Measurements from ENCODE around the gene COL18A1. TPM values are rescaled to one million over a fixed set of nuclear protein-coding genes. Genes with fewer than 3 reads are reported as not detected.

Gene COL18A1
- total and polyA plus RNA-seq, 9 of the 15 experiments (the other 6 are each of a cell fraction or from before 2014, with no cell fraction given), result 0.14 to 16.4 (median 2.0) TPM

GRCh38 chr21:45392573-45392971, 12.4 kb upstream of the COL18A1 start:
- in situ Hi-C loops (cut with MboI) (no loop called here), intact Hi-C loops (cut with micrococcal nuclease) (no loop called here)
- DNase-seq (ENCODE audit: extremely low read depth in 1 of 4, low spot score in 3 of 4) (no peak), ATAC-seq (no peak), FAIRE-seq (no peak)
- H3K4me3 ChIP-seq, result no peak overlapping the region
- no peaks in the 10 kb centered on the region for H3K79me2 ChIP-seq (ENCODE audit: control insufficient read depth, insufficient read depth, low read length)
- H3K27ac ChIP-seq (ENCODE audit: extremely low read depth, low read depth, low read length), result no peak overlapping the region
- peaks cover 11% of the 10 kb centered on the region for H4K20me1 ChIP-seq (replicated peaks; ENCODE audit: control insufficient read depth, insufficient read depth, low read length)
- H3K27me3 ChIP-seq (ENCODE audit: control insufficient read depth in 2 of 2, insufficient read depth in 2 of 2, low read length in 2 of 2), result peaks cover 63 to 79% of the 10 kb centered on the region in 2 experiments
- no peak overlapping the region for H2AFZ ChIP-seq (ENCODE audit: low read depth, low read length)
- ChIA-PET CTCF (ENCODE audit: low intra/inter-chr PET ratio) (no interaction called here), POLR2A (interaction anchor here (0.6 kb wide), 1 partner anchor 8 kb away, joined by 3 read pairs; no protein-coding TSS in a partner anchor)
- H3K36me3 ChIP-seq (ENCODE audit: control insufficient read depth, insufficient read depth, low read length), result no peaks in the 10 kb centered on the region
- H3K4me1 ChIP-seq (replicated peaks in 1 of 2; ENCODE audit: control insufficient read depth in 2 of 2, insufficient read depth in 2 of 2, low read length in 2 of 2), result peaks cover 3 to 19% of the 10 kb centered on the region in 2 experiments; a peak in 2 of 5 replicates
- no peak overlapping the region for H3K4me2 ChIP-seq (ENCODE audit: insufficient read depth, low read length)
- H3K9me3 ChIP-seq (replicated peaks; ENCODE audit: control insufficient read depth, insufficient read depth, low read depth, low read length), result no peaks in the 10 kb centered on the region
- H3K9ac ChIP-seq (ENCODE audit: insufficient read depth in 1 of 2, low read depth in 2 of 2, low read length in 2 of 2), result no peak overlapping the region
- H3K9me1 ChIP-seq (ENCODE audit: control insufficient read depth, insufficient read depth, low read length), result no peaks in the 10 kb centered on the region
- WGBS (ENCODE audit: insufficient coverage, low coverage, missing lambda C conversion rate), result 24% methylated on average over 14 of the region's 14 CpGs
- BruUV-seq (replicated peaks), result no TSS peak
- TF ChIP-seq CBX5 (IDR thresholded peaks at IDR 0.05; ENCODE audit: borderline replicate concordance, low read depth), result no peak
- TF ChIP-seq ZNF165 (CRISPR knock-in tag; IDR thresholded peaks at IDR 0.05; ENCODE audit: borderline replicate concordance), result no peak
- no peak for TF ChIP-seq MIER1 (IDR thresholded peaks at IDR 0.05; ENCODE audit: low read depth)
- TF ChIP-seq DLX4 (CRISPR knock-in tag; IDR thresholded peaks at IDR 0.05), result no peak
- no peak for TF ChIP-seq SMAD2 (IDR thresholded peaks at IDR 0.05; ENCODE audit: low read depth, low read length)
- TF ChIP-seq NR2F6 (CRISPR knock-in tag; IDR thresholded peaks at IDR 0.05), result no peak
- TF ChIP-seq RBM22 (IDR thresholded peaks at IDR 0.05; ENCODE audit: low read depth, low read length, poor library complexity, severe bottlenecking), result no peak
- TF ChIP-seq FIP1L1 (IDR thresholded peaks at IDR 0.05; ENCODE audit: low read depth, low read length, poor library complexity, severe bottlenecking), result no peak
- no peak for TF ChIP-seq HNRNPUL1 (IDR thresholded peaks at IDR 0.05; ENCODE audit: low read length)
- no peak for TF ChIP-seq CREB3L1 (IDR thresholded peaks at IDR 0.05; ENCODE audit: borderline replicate concordance, low read depth)
- TF ChIP-seq L3MBTL2 (IDR thresholded peaks at IDR 0.05), result no peak
- TF ChIP-seq RNF219 (CRISPR knock-in tag; IDR thresholded peaks at IDR 0.05), result no peak
- TF ChIP-seq RNF2 (IDR thresholded peaks at IDR 0.05), result no peak
- TF ChIP-seq NR1H2 (CRISPR knock-in tag; IDR thresholded peaks at IDR 0.05), result no peak
- no peak for TF ChIP-seq CBFA2T3 (IDR thresholded peaks at IDR 0.05)
- TF ChIP-seq TFAP4 (CRISPR knock-in tag; IDR thresholded peaks at IDR 0.05; ENCODE audit: borderline replicate concordance), result no peak
